Mesothelial cell of epicardium (in vitro differentiated cells): ENCODE data around the gene CLEC4E. TPM values are rescaled to one million over a fixed set of nuclear protein-coding genes. Genes with fewer than 3 reads are reported as not detected.

Experiments
- DNase-seq, 2 experiments: peaks; one replicate each; pipeline ENCODE4 v3.0.0; 2021; ENCODE audit warnings: low spot score in 2 of 2; ENCODE audit not compliant: unreplicated experiment in 2 of 2
- H3K27ac Mint-ChIP-seq: 2 replicates; pipeline ENCODE4 v1.8.0; 2021; ENCODE audit warnings: mixed read lengths
- H3K27me3 Mint-ChIP-seq: 2 replicates; pipeline ENCODE4 v1.8.0; 2021; ENCODE audit warnings: low read depth, mixed read lengths
- H3K36me3 Mint-ChIP-seq: 2 replicates; pipeline ENCODE4 v1.8.0; 2021; ENCODE audit warnings: mixed read lengths
- H3K4me1 Mint-ChIP-seq: 2 replicates; pipeline ENCODE4 v1.8.0; 2021; ENCODE audit warnings: mixed read lengths
- H3K4me3 Mint-ChIP-seq: 2 replicates; pipeline ENCODE4 v1.8.0; 2021; ENCODE audit warnings: mild to moderate bottlenecking, moderate library complexity, mixed read lengths
- H3K9me3 Mint-ChIP-seq: 2 replicates; pipeline ENCODE4 v1.8.0; 2021; ENCODE audit warnings: mixed read lengths
- total RNA-seq: library from RNA; stranded (reverse); gene quantifications from 3 replicates; pipeline ENCODE4 v1.2.1, GENCODE V29; 2021
- TF ChIP-seq, protein P1 (sequence below): fragments of 200-600 bp; sonication (generic); IDR thresholded peaks from one replicate; pipeline ENCODE4 v1.5.0; 2021; ENCODE audit warnings: antibody characterized with exemption; ENCODE audit not compliant: unreplicated experiment

CLEC4E gene
- total RNA-seq, 1 donor from 2014 or later, result not detected

- Mint-ChIP-seq H3K36me3 (no peaks in the 10 kb centered on the region), H3K9me3 (no peaks in the 10 kb centered on the region), H3K27me3 (peaks cover 1% of the 10 kb centered on the region), H3K4me1 (no peaks in the 10 kb centered on the region), H3K4me3 (no peak overlapping the region), H3K27ac (no peak overlapping the region)
- DNase-seq, result no peak
- TF ChIP-seq, protein P1, sequence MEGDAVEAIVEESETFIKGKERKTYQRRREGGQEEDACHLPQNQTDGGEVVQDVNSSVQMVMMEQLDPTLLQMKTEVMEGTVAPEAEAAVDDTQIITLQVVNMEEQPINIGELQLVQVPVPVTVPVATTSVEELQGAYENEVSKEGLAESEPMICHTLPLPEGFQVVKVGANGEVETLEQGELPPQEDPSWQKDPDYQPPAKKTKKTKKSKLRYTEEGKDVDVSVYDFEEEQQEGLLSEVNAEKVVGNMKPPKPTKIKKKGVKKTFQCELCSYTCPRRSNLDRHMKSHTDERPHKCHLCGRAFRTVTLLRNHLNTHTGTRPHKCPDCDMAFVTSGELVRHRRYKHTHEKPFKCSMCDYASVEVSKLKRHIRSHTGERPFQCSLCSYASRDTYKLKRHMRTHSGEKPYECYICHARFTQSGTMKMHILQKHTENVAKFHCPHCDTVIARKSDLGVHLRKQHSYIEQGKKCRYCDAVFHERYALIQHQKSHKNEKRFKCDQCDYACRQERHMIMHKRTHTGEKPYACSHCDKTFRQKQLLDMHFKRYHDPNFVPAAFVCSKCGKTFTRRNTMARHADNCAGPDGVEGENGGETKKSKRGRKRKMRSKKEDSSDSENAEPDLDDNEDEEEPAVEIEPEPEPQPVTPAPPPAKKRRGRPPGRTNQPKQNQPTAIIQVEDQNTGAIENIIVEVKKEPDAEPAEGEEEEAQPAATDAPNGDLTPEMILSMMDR, result no peak
Observed at GRCh38 chr12:8532045-8532444, 8.7 kb downstream of the CLEC4E start.

DNA sequence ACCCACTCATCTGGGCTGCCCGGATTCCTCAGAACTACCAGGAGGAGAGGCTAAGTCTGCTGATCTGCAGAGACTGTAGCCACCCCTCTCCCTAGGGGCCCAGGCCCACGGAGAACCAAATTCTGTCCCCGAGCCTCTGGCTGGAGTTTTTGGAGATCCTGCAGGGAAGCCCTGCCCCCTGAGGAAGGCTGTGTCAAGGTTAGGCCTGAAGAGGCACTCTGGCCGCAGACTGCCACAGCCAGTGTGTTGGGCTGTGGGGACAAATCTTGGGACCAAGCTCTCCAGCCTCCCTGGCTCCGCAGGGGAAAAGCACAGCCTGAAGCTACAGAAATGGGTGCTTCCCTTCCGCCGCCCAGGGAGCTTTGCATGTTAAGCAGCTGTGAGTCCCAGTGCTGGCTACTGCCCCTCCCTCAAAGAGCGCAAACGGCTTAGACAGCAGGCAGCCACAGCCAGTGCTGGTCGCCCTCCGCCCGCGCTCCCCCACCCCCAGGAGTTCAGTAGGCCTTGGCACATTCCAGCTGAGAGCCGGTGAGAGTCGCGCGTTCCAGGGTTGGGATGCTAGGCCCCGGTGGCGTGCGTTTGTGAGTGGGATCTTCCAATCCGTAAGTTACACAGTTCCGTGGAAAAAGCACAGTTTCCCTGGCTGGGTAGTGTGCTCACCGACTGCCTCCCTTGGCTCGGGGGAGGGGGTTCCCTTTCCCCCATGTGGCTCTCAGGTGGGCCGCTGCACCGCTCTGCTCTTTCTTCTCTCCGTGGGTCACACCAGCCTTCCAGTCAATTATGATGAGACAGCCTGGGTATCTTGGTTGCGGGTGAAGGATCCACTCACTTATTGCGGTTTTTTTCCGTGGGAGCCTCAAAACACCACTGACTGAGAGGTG lies 13.2 kb downstream of the CLEC4E start:
- no peak for DNase-seq

GRCh38 chr12:8519171-8519570 lies 21.5 kb downstream of the CLEC4E start:
- H3K9me3 Mint-ChIP-seq, result peaks cover 13% of the 10 kb centered on the region
- TF ChIP-seq, protein P1, result no peak
- H3K27ac Mint-ChIP-seq, result no peak overlapping the region
- H3K4me3 Mint-ChIP-seq, result no peak overlapping the region
- DNase-seq, result no peak
- H3K4me1 Mint-ChIP-seq, result no peaks in the 10 kb centered on the region
- H3K36me3 Mint-ChIP-seq, result no peaks in the 10 kb centered on the region
- peaks cover 9% of the 10 kb centered on the region for H3K27me3 Mint-ChIP-seq

More for the DNA sequence above, 13.2 kb downstream of the CLEC4E start:
- H3K36me3 Mint-ChIP-seq, result peaks cover 5% of the 10 kb centered on the region
- H3K9me3 Mint-ChIP-seq, result peaks cover 33% of the 10 kb centered on the region
- H3K27me3 Mint-ChIP-seq, result no peaks in the 10 kb centered on the region
- H3K4me1 Mint-ChIP-seq, result no peaks in the 10 kb centered on the region
- no peak overlapping the region for H3K27ac Mint-ChIP-seq
- no peak overlapping the region for H3K4me3 Mint-ChIP-seq
- TF ChIP-seq, protein P1, result no peak

DNA sequence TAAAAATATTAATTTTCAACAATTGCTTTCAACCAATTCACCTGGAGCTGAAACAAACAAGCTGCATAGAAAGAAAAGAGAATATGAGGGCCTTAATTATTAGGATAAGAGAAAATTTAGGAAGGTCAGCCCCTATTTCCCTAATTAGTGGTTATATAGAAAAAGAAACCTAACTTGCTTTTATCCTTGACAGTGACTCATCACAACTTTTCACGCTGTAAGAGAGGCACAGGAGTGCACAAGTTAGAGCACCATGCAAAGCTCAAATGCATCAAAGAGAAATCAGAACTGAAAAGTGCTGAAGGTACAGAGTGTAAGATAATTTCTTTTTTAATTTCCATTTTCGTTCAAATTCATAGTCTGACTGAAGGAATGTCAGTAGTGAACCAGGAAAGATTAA lies 22.7 kb downstream of the CLEC4E start:
- H3K27ac Mint-ChIP-seq, result no peak overlapping the region
- H3K9me3 Mint-ChIP-seq, result peaks cover 3% of the 10 kb centered on the region
- TF ChIP-seq, protein P1, result no peak
- H3K36me3 Mint-ChIP-seq, result no peaks in the 10 kb centered on the region
- no peak for DNase-seq
- H3K4me1 Mint-ChIP-seq, result no peaks in the 10 kb centered on the region
- peaks cover 9% of the 10 kb centered on the region for H3K27me3 Mint-ChIP-seq
- H3K4me3 Mint-ChIP-seq, result no peak overlapping the region

DNA sequence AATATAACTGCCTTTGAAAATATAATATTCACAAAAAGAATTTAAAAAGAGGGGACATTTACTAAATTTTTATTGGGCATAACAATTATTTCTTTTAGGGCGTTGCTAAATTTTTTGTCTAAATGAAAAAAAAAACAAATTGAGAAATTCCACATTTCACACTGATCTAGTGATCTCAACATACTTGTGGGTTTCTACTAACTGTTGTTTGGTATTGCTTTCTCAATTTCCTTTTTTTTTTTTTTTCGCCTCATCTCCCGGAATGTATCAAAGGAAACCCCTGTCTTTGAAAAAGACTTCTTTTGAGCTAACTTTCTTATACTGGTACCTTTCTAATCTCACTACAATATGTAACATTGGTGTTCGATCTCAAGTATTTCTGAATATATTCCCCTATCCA lies 27.4 kb downstream of the CLEC4E start, which contains the start of gene CLEC4D:
Gene CLEC4D, plus strand, starts transcription at position 248 of the 400 bp plus-strand sequence. CDS start 230 bp downstream, outside the sequence.
- no peak for DNase-seq
- Mint-ChIP-seq H3K4me3 (no peak within 1 kb of the TSS), H3K27ac (no peak within 1 kb of the TSS), H3K4me1 (no peaks in the 10 kb centered on the region), H3K9me3 (no peaks in the 10 kb centered on the region), H3K27me3 (peaks cover 4% of the 10 kb centered on the region), H3K36me3 (no peaks in the 10 kb centered on the region)
- TF ChIP-seq, protein P1, result no peak
